ENCODE data around the gene NEUROG3. TPM values are rescaled to one million over a fixed set of nuclear protein-coding genes. Genes with fewer than 3 reads are reported as not detected.
"Not testable (repeated sequence)": the region's sequence is repeated elsewhere in the genome, so short reads cannot be mapped to it uniquely, and the experiment has no call there.

NEUROG3 gene
- total RNA-seq, 2 donors from 2014 or later: 3.1 to 4.0 TPM

DNA sequence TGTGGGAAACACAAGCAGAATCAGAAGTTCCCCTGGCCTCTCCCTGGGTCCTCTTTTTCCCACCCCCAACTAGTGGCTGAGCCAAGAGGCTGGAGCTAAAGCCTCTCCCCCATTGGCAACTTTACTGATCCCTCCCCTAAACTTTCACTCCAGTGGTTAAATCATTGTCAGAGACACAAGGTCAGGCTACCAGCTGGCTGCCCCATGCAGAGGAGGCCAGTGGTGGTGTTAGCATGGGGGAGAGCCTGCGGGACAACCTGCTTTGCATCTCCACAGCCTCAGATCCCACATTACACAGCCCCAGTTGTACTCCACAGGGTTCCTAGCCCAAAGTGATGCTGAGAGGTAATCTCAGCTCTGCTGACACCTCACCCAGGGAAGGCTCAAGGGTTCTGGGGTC lies 21.0 kb downstream of the NEUROG3 start:
- no peak overlapping the region for H3K9ac ChIP-seq (ENCODE audit: low read depth in 2 of 2, low read length in 2 of 2)
- no peaks in the 10 kb centered on the region for H3K36me3 ChIP-seq
- no peaks in the 10 kb centered on the region for H3K9me3 ChIP-seq
- H3K27ac ChIP-seq: no peak overlapping the region
- H3K4me1 ChIP-seq: no peaks in the 10 kb centered on the region
- TF ChIP-seq, protein P1, sequence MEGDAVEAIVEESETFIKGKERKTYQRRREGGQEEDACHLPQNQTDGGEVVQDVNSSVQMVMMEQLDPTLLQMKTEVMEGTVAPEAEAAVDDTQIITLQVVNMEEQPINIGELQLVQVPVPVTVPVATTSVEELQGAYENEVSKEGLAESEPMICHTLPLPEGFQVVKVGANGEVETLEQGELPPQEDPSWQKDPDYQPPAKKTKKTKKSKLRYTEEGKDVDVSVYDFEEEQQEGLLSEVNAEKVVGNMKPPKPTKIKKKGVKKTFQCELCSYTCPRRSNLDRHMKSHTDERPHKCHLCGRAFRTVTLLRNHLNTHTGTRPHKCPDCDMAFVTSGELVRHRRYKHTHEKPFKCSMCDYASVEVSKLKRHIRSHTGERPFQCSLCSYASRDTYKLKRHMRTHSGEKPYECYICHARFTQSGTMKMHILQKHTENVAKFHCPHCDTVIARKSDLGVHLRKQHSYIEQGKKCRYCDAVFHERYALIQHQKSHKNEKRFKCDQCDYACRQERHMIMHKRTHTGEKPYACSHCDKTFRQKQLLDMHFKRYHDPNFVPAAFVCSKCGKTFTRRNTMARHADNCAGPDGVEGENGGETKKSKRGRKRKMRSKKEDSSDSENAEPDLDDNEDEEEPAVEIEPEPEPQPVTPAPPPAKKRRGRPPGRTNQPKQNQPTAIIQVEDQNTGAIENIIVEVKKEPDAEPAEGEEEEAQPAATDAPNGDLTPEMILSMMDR (IDR thresholded peaks at IDR 0.05): no peak
- H3K4me3 ChIP-seq: no peak overlapping the region
- H3K27me3 ChIP-seq: no peaks in the 10 kb centered on the region
- DNase-seq: no peak
- intact Hi-C loops (cut with DNase I): no loop called here

DNA sequence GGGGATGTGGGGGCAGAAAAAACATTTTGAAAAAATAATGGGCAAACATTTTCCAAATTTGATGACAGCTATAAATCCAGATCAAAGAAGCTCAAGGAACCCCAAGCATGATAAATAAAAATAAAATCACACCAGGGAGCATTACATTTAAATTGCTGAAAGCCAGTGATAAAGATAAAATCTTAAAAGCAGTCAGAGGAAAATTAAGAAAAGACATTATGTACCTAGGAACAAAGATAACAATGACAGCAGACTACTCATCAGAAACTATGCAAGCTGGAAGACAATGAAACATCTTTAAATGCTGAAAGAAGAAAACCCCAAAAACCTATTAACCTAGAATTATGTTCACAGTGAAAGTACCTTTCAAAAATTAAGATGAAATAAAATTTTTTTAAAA lies 23.3 kb downstream of the NEUROG3 start:
- intact Hi-C loops (cut with DNase I): no loop called here
- Histone ChIP-seq H3K36me3 (no peaks in the 10 kb centered on the region), H3K4me1 (no peaks in the 10 kb centered on the region), H3K9me3 (no peaks in the 10 kb centered on the region), H3K27me3 (no peaks in the 10 kb centered on the region), H3K27ac (no peak overlapping the region), H3K9ac (ENCODE audit: low read depth in 2 of 2, low read length in 2 of 2) (no peak overlapping the region), H3K4me3 (no peak overlapping the region)
- DNase-seq: no peak
- TF ChIP-seq, protein P1 (IDR thresholded peaks at IDR 0.05): no peak

DNA sequence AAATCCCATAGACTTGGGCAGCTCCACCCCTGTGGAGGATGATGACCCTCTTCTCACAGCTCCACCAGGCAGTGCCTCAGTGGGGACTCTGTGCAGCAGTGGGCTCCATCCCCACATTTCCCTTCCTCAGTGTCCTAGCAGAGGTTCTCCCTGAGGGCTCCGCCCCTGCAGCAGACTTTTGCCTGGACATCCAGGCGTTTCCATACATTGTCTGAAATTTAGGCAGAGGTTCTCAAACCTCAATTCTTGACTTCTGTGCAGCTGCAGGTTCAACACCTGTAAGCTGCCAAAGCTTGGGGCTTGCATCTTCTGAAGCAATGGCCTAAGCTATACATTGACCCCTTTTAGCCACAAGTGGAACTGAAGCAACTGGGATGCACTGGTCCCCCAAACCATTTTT lies 31.8 kb downstream of the NEUROG3 start:
- H3K27me3 ChIP-seq: no peaks in the 10 kb centered on the region
- DNase-seq: no peak
- H3K4me3 ChIP-seq: no peak overlapping the region
- TF ChIP-seq, protein P1 (IDR thresholded peaks at IDR 0.05): no peak
- H3K27ac ChIP-seq: no peak overlapping the region
- H3K9me3 ChIP-seq: no peaks in the 10 kb centered on the region
- H3K4me1 ChIP-seq: no peaks in the 10 kb centered on the region
- no peaks in the 10 kb centered on the region for H3K36me3 ChIP-seq
- intact Hi-C loops (cut with DNase I): no loop called here
- H3K9ac ChIP-seq (ENCODE audit: low read depth in 2 of 2, low read length in 2 of 2): no peak overlapping the region

DNA sequence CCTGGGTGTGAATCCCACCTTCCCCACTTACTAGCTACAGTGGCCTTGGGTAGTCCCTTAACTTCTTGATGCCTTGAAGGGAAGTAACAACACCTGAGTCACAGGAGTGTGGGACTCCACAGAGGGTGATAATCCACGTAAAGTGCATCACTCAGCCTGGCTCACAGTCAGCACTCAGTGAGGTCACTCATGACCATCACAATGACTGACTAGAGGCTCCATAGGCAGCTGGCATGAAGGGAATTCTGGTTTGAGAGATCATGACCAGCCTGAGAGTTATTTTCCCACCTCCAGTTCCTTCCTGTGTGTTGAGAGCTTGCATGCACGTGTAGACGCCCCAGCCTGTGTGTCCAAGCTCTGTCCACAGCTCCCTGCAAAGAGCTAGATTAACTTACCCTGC lies 34.8 kb downstream of the NEUROG3 start:
- intact Hi-C loops (cut with DNase I): no loop called here
- Histone ChIP-seq H3K9me3 (no peaks in the 10 kb centered on the region), H3K36me3 (no peaks in the 10 kb centered on the region), H3K27ac (no peak overlapping the region), H3K9ac (ENCODE audit: low read depth in 2 of 2, low read length in 2 of 2) (no peak overlapping the region), H3K27me3 (no peaks in the 10 kb centered on the region), H3K4me3 (no peak overlapping the region), H3K4me1 (no peaks in the 10 kb centered on the region)
- no peak for DNase-seq
- TF ChIP-seq, protein P1 (IDR thresholded peaks at IDR 0.05): no peak

DNA sequence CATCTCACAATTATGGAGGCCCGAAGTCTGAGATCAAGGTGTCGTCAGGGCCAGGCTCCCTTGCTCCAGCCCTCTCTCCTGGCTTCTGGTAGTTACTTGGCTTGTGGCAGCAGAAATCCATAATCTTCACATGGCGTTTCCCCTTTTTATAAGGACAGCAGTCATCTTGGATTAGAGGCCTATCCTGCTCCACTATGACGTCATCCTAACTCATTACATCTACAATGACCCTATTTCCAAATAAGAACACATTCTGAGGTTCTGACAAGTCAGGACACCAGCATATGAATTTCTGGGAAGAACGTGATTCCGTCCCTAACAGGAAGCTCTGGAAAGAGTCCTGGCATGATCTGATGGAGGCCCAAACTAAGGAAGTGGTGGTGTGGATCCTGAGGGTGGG lies 35.8 kb downstream of the NEUROG3 start:
- H3K36me3 ChIP-seq: no peaks in the 10 kb centered on the region
- TF ChIP-seq, protein P1 (IDR thresholded peaks at IDR 0.05): no peak
- no peak overlapping the region for H3K4me3 ChIP-seq
- no peaks in the 10 kb centered on the region for H3K4me1 ChIP-seq
- no peak overlapping the region for H3K9ac ChIP-seq (ENCODE audit: low read depth in 2 of 2, low read length in 2 of 2)
- intact Hi-C loops (cut with DNase I): no loop called here
- H3K27me3 ChIP-seq: no peaks in the 10 kb centered on the region
- no peaks in the 10 kb centered on the region for H3K9me3 ChIP-seq
- H3K27ac ChIP-seq: no peak overlapping the region
- no peak for DNase-seq

DNA sequence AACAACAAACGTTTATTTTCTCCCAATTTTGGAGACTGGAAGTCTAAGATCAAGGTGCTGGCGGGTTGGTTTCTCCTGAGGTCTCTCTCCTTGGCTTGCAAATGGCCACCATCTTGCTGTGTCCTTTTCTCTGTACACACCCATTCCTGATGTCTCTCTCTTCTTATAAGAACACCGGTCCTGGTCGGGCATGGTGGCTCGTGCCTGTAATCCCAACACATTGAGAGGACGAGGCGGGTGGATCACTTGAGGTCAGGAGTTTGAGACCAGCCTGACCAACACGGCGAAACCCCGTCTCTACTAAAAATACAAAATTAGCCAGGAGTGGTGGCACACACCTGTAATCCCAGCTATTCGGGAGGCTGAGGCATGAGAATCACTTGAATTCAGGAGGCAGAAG lies 36.7 kb downstream of the NEUROG3 start:
- DNase-seq; H3K9me3 ChIP-seq; intact Hi-C loops (cut with DNase I); H3K4me1 ChIP-seq; H3K9ac ChIP-seq (ENCODE audit: low read depth in 2 of 2, low read length in 2 of 2); H3K4me3 ChIP-seq; H3K27me3 ChIP-seq; H3K36me3 ChIP-seq; H3K27ac ChIP-seq: not testable (repeated sequence)

Data from colonic mucosa (tissue), 4 donors.